K562 (cell line): Measurements from ENCODE around the gene BOC. TPM values are rescaled to one million over a fixed set of nuclear protein-coding genes. Genes with fewer than 3 reads are reported as not detected.

Source experiments
- ATAC-seq: fragments of 200-7000 bp; cut with Tn5 transposase; 3 replicates; pipeline ENCODE4 v1.9.1; 2020; ENCODE audit warnings: moderate library complexity
- BruUV-seq: library from RNA; stranded (reverse); fragments of 400-500 nt; replicated peaks from 2 replicates; lab custom pipeline; 2021; lab: Mats Ljungman, UMichigan
- CTCF ChIA-PET: fragments of 300-600 bp; formaldehyde crosslinking; extraction: SDS; loops from one replicate; lab custom pipeline; 2021; ENCODE audit warnings: low intra/inter-chr PET ratio; lab: Yijun Ruan, JAX
- POLR2A ChIA-PET: fragments of 300-600, 350-650 bp; sonication (Branson Sonifier 250); formaldehyde crosslinking; extraction: SDS; loops from one replicate; lab custom pipeline; 2021; ENCODE audit warnings: antibody characterized with exemption, inconsistent platforms; lab: Yijun Ruan, JAX
- DNase-seq, 4 experiments: peaks; one replicate each; pipeline versions ENCODE4 v3.0.0 to v3.0.0-alpha.2; 2011 to 2018; ENCODE audit warnings: low spot score in 3 of 4, mixed read lengths in 3 of 4; ENCODE audit errors: extremely low read depth in 1 of 4
- FAIRE-seq: peaks from 2 replicates; lab custom pipeline; 2011; peaks lifted over from hg19 to GRCh38; lab: Jason Lieb, UNC
- H2AFZ ChIP-seq: 2 replicates; pipeline ENCODE4 v1.6.0; 2011; ENCODE audit warnings: low read depth, low read length, control low read depth, inconsistent platforms
- H3K27ac ChIP-seq: fragments of 200-600 bp; 3 replicates; pipeline ENCODE4 v1.8.0; 2011; ENCODE audit warnings: low read depth, mild to moderate bottlenecking, control low read depth, inconsistent platforms, low read length, moderate library complexity, mixed read lengths; ENCODE audit errors: extremely low read depth
- H3K27me3 ChIP-seq, 2 experiments: fragments of 300-600 bp in 1 of 2; 2 replicates in 1 of 2; 3 replicates in 1 of 2; pipeline versions ENCODE4 v1.6.0 to v1.8.0; 2011; ENCODE audit warnings: inconsistent platforms in 2 of 2, low read length in 2 of 2, mild to moderate bottlenecking in 1 of 2, mixed read lengths in 1 of 2, moderate library complexity in 1 of 2; ENCODE audit not compliant: control insufficient read depth in 2 of 2, insufficient read depth in 2 of 2
- H3K36me3 ChIP-seq: fragments of 300-600 bp; 3 replicates; pipeline ENCODE4 v1.8.0; 2011; ENCODE audit warnings: mild to moderate bottlenecking, low read length, inconsistent platforms; ENCODE audit not compliant: control insufficient read depth, insufficient read depth
- H3K4me1 ChIP-seq, 2 experiments: fragments of 200-600 bp in 1 of 2; replicated peaks in 1 of 2; 2 replicates in 1 of 2; 3 replicates in 1 of 2; pipeline versions ENCODE4 v1.5.1 to v1.8.0; 2011; ENCODE audit warnings: inconsistent platforms in 2 of 2, low read length in 2 of 2, mild to moderate bottlenecking in 1 of 2, mixed read lengths in 1 of 2, moderate library complexity in 1 of 2; ENCODE audit not compliant: control insufficient read depth in 2 of 2, insufficient read depth in 2 of 2
- H3K4me2 ChIP-seq: 2 replicates; pipeline ENCODE4 v1.6.1; 2011; ENCODE audit warnings: low read length, control low read depth, inconsistent platforms, mixed read lengths; ENCODE audit not compliant: insufficient read depth
- H3K4me3 ChIP-seq: fragments of 200-600 bp; sonication (generic), shearing (Covaris generic); 2 replicates; pipeline ENCODE4 v1.5.1; 2016; ENCODE audit warnings: control low read depth, inconsistent platforms
- H3K79me2 ChIP-seq: fragments of 200-600 bp; 3 replicates; pipeline ENCODE4 v1.8.0; 2011; ENCODE audit warnings: low read length, inconsistent platforms; ENCODE audit not compliant: control insufficient read depth, insufficient read depth
- H3K9ac ChIP-seq, 2 experiments: 2 replicates each; pipeline versions ENCODE4 v1.6.0 to v1.6.1; 2011; ENCODE audit warnings: low read depth in 2 of 2, low read length in 2 of 2, control low read depth in 1 of 2, inconsistent platforms in 1 of 2, mild to moderate bottlenecking in 1 of 2, mixed read lengths in 1 of 2; ENCODE audit not compliant: insufficient read depth in 1 of 2
- H3K9me1 ChIP-seq: one replicate; pipeline ENCODE4 v1.6.0; 2011; ENCODE audit warnings: inconsistent platforms, mild to moderate bottlenecking, low read length, moderate library complexity; ENCODE audit not compliant: control insufficient read depth, insufficient read depth
- H3K9me3 ChIP-seq: replicated peaks from 2 replicates; pipeline ENCODE4 v1.5.1; 2011; ENCODE audit warnings: low read depth, low read length, inconsistent platforms; ENCODE audit not compliant: control insufficient read depth, insufficient read depth
- H4K20me1 ChIP-seq: replicated peaks from 2 replicates; pipeline ENCODE4 v1.6.1; 2011; ENCODE audit warnings: low read length, inconsistent platforms, mixed read lengths; ENCODE audit not compliant: control insufficient read depth, insufficient read depth
- CBFB ChIP-seq: sonication (generic); formaldehyde crosslinking; IDR thresholded peaks from 2 replicates; pipeline ENCODE4 v1.4.0; 2020; ENCODE audit warnings: mild to moderate bottlenecking, missing genetic modification reagents
- CBX5 ChIP-seq: IDR thresholded peaks from 2 replicates; pipeline ENCODE4 v1.6.1; 2014; ENCODE audit warnings: low read depth, borderline replicate concordance
- CCAR2 ChIP-seq: fragments of 200-400 bp; formaldehyde crosslinking; IDR thresholded peaks from 2 replicates; pipeline ENCODE4 v1.6.1; 2017; ENCODE audit warnings: mild to moderate bottlenecking, low read depth, low read length
- CUX1 ChIP-seq: fragments of 200-800 bp; sonication (Bioruptor generic); IDR thresholded peaks from 2 replicates; pipeline ENCODE4 v1.6.1; 2016; ENCODE audit warnings: missing genetic modification characterization, missing compliant biosample characterization
- DMBX1 ChIP-seq: fragments of 250-450 bp; sonication (Bioruptor Pico); IDR thresholded peaks from 2 replicates; pipeline ENCODE4 v1.8.0; 2022; ENCODE audit warnings: inconsistent platforms, mild to moderate bottlenecking, moderate library complexity, borderline replicate concordance
- GABPB1 ChIP-seq: sonication (generic); formaldehyde crosslinking; IDR thresholded peaks from 2 replicates; pipeline ENCODE4 v1.8.0; 2022; ENCODE audit warnings: mild to moderate bottlenecking, missing genetic modification reagents
- GTF2F1 ChIP-seq: IDR thresholded peaks from 2 replicates; pipeline ENCODE4 v1.6.1; 2011; ENCODE audit warnings: low read depth, low read length, improper control_type of control experiment
- KHSRP ChIP-seq: fragments of 450-650 bp; IDR thresholded peaks from 2 replicates; pipeline ENCODE4 v1.6.1; 2017
- SIN3A ChIP-seq, 2 experiments: fragments of 150-350 bp in 1 of 2; IDR thresholded peaks; 2 replicates each; pipeline ENCODE4 v1.6.1; 2011 to 2016; ENCODE audit warnings: borderline replicate concordance in 2 of 2, low read depth in 2 of 2, low read length in 2 of 2, mild to moderate bottlenecking in 2 of 2, moderate library complexity in 2 of 2; ENCODE audit not compliant: control insufficient read depth in 1 of 2
- SIRT6 ChIP-seq: IDR thresholded peaks from one replicate; pipeline ENCODE4 v1.6.1; 2012; ENCODE audit warnings: low read depth, mild to moderate bottlenecking, control low read depth, inconsistent platforms, low read length, moderate library complexity
- TARDBP ChIP-seq: fragments of 450-650 bp; IDR thresholded peaks from 2 replicates; pipeline ENCODE4 v1.6.1; 2016
- TCF7 ChIP-seq: sonication (generic); IDR thresholded peaks from 2 replicates; pipeline ENCODE4 v1.6.1; 2016; ENCODE audit warnings: antibody characterized with exemption, borderline replicate concordance
- THRAP3 ChIP-seq: fragments of 450-650 bp; IDR thresholded peaks from 2 replicates; pipeline ENCODE4 v1.6.1; 2016; ENCODE audit warnings: mild to moderate bottlenecking, inconsistent platforms, borderline replicate concordance
- ZNF174 ChIP-seq: fragments of 250-450 bp; sonication (Bioruptor Pico); IDR thresholded peaks from 2 replicates; pipeline ENCODE4 v1.4.0; 2020; ENCODE audit warnings: mild to moderate bottlenecking
- in situ Hi-C: fragments of 300-500 bp; cut with MboI; formaldehyde crosslinking; loops from 4 replicates; pipeline ENCODE4 v1.15.0; 2018; ENCODE audit warnings: inconsistent platforms, mixed read lengths
- intact Hi-C: fragments of 100-400 bp; cut with micrococcal nuclease; formaldehyde crosslinking; loops from 2 replicates; pipeline ENCODE4 v1.14.2; 2022
- polyA plus RNA-seq, 8 experiments: library from polyadenylated mRNA; depleted of rRNA in 4 of 8; stranded (reverse) in 5 of 8; unstranded in 3 of 8; fragments of >200 nt; fragmentation: Nextera tagmentation in 2 of 8; fragmentation: Illumina TruSeq in 1 of 8; extraction: Ambion mirVana in 2 of 8; extraction: Trizol in 1 of 8; gene quantifications; 2 replicates each; pipeline versions ENCODE4 v1.2.1 to v1.2.3, GENCODE V29; 2011 to 2014; ENCODE audit warnings: inconsistent platforms in 1 of 8, missing spikeins in 1 of 8
- total RNA-seq, 7 experiments: library from RNA; depleted of rRNA in 6 of 7; stranded (reverse); fragments of >200 nt in 6 of 7; fragmentation: Illumina TruSeq in 2 of 7; extraction: Trizol in 2 of 7; gene quantifications; 2 replicates each; pipeline versions ENCODE4 v1.2.1 to v1.2.3, GENCODE V29; 2011 to 2021; ENCODE audit warnings: low replicate concordance in 1 of 7

The BOC gene
- total and polyA plus RNA-seq, 9 of the 15 experiments (the other 6 are each of a cell fraction or from before 2014, with no cell fraction given), result not detected

GRCh38 chr3:113331187-113331586 lies 119.8 kb downstream of the BOC start:
- in situ Hi-C loops (no loop called here), intact Hi-C loops (no loop called here)
- BruUV-seq, result no TSS peak
- Histone ChIP-seq H3K4me3 (no peak overlapping the region), H3K27me3 (no peaks in the 10 kb centered on the region), H3K36me3 (no peaks in the 10 kb centered on the region), H3K9me3 (no peaks in the 10 kb centered on the region), H3K79me2 (no peaks in the 10 kb centered on the region), H3K4me1 (no peaks in the 10 kb centered on the region), H4K20me1 (no peaks in the 10 kb centered on the region), H3K4me2 (no peak overlapping the region), H2AFZ (no peak overlapping the region), H3K9me1 (no peaks in the 10 kb centered on the region), H3K27ac (no peak overlapping the region), H3K9ac (no peak overlapping the region)
- CTCF ChIA-PET, result no interaction called here
- ATAC-seq, result no peak
- POLR2A ChIA-PET, result no interaction called here
- TF ChIP-seq KHSRP (no peak), GTF2F1 (no peak), SIN3A (IDR thresholded peaks at IDR 0.05; ENCODE audit: borderline replicate concordance in 2 of 2, control insufficient read depth in 1 of 2, low read depth in 2 of 2, low read length in 2 of 2) (no peak), TCF7 (no peak), CBX5 (no peak), CBFB (CRISPR knock-in tag) (no peak), GABPB1 (CRISPR knock-in tag) (no peak), SIRT6 (no peak), THRAP3 (no peak), DMBX1 (CRISPR knock-in tag) (no peak), TARDBP (no peak), ZNF174 (CRISPR knock-in tag) (no peak), CCAR2 (no peak), CUX1 (CRISPR knock-in tag) (no peak)
- no peak for FAIRE-seq
- no peak for DNase-seq
